Ishikawa (cell line): ENCODE results near the gene PAN3.

Experiments used
- CEBPB ChIP-seq: IDR thresholded peaks from 2 replicates; pipeline ENCODE4 v1.6.1; 2012
- CREB1 ChIP-seq: IDR thresholded peaks from 2 replicates; pipeline ENCODE4 v1.6.1; 2012; ENCODE audit warnings: low read depth
- EGR1 ChIP-seq: IDR thresholded peaks from 2 replicates; pipeline ENCODE4 v1.6.1; 2012
- EP300 ChIP-seq: IDR thresholded peaks from 2 replicates; pipeline ENCODE4 v1.6.1; 2012; ENCODE audit warnings: borderline replicate concordance
- FOXM1 ChIP-seq: IDR thresholded peaks from 2 replicates; pipeline ENCODE4 v1.6.1; 2012; ENCODE audit warnings: low read depth, borderline replicate concordance
- NFIC ChIP-seq: IDR thresholded peaks from 2 replicates; pipeline ENCODE4 v1.6.1; 2012
- RAD21 ChIP-seq: IDR thresholded peaks from 2 replicates; pipeline ENCODE4 v1.6.1; 2012; ENCODE audit warnings: low read depth
- TAF1 ChIP-seq: IDR thresholded peaks from 2 replicates; pipeline ENCODE4 v1.6.1; 2012; ENCODE audit warnings: low read depth, mild to moderate bottlenecking
- TCF12 ChIP-seq: IDR thresholded peaks from 2 replicates; pipeline ENCODE4 v1.6.1; 2012; ENCODE audit warnings: low read depth
- TEAD4 ChIP-seq: IDR thresholded peaks from 2 replicates; pipeline ENCODE4 v1.6.1; 2012
- YY1 ChIP-seq: IDR thresholded peaks from 2 replicates; pipeline ENCODE4 v1.6.1; 2012; ENCODE audit warnings: low read depth
- ZBTB7A ChIP-seq: IDR thresholded peaks from 2 replicates; pipeline ENCODE4 v1.6.1; 2012; ENCODE audit warnings: low read depth
- TF ChIP-seq, protein P1 (sequence below): IDR thresholded peaks from 2 replicates; pipeline ENCODE4 v1.6.1; 2012
- TF ChIP-seq, protein P2 (sequence below): IDR thresholded peaks from 2 replicates; pipeline ENCODE4 v1.6.1; 2012
- TF ChIP-seq, protein P3 (sequence below): IDR thresholded peaks from 2 replicates; pipeline ENCODE4 v1.6.1; 2012; ENCODE audit warnings: low read depth, mild to moderate bottlenecking

The PAN3 gene

DNA sequence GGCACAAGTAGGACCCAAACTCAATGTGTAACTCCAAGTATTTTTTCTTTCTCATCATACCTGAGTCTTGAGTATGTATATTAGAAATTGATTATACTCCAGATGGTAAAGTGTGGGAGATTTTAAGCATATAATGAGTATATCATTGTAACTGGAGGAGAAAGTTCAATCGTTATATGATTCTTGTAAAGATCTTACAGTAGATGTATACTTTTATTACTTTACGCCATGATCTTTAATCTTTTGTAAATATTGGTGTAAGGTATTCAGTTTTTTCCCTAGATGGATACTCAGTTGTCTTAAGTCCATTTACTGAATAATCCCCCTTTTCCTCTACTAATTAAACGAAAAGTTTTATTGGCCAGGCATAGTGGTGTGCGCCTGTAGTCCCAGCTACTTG, 25.2 kb downstream of the PAN3 start:
- TF ChIP-seq ZBTB7A (no peak), YY1 (no peak)
- TF ChIP-seq, protein P1, sequence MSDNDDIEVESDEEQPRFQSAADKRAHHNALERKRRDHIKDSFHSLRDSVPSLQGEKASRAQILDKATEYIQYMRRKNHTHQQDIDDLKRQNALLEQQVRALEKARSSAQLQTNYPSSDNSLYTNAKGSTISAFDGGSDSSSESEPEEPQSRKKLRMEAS, result no peak

DNA sequence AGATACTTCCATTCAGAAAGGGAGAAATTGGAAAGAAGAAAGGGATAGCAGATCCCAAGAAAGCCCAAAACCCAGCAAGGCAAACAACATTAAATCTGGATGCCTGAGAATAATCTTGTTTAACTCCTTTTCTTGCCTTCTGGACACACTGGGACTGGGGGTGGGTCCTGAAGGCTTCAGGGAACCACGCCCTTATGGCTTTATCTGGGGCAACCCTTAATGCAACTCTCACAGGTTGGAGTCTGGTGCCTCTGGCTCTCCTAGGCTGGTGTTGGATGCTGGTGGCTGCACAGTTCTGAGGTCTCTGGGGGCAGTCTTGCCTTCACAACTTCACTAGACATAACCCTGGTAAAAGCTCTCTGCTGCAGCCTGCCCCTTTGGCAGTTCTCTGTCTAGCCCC, 27.9 kb downstream of the PAN3 start:
- TF ChIP-seq YY1, result no peak
- TF ChIP-seq ZBTB7A, result no peak
- TF ChIP-seq EGR1, result no peak
- TF ChIP-seq TAF1, result no peak
- TF ChIP-seq, protein P1, result no peak
- TF ChIP-seq RAD21, result no peak
- TF ChIP-seq CREB1, result no peak
- TF ChIP-seq TCF12, result no peak
- no peak for TF ChIP-seq NFIC
- no peak for TF ChIP-seq CEBPB
- no peak for TF ChIP-seq EP300
- TF ChIP-seq, protein P2, sequence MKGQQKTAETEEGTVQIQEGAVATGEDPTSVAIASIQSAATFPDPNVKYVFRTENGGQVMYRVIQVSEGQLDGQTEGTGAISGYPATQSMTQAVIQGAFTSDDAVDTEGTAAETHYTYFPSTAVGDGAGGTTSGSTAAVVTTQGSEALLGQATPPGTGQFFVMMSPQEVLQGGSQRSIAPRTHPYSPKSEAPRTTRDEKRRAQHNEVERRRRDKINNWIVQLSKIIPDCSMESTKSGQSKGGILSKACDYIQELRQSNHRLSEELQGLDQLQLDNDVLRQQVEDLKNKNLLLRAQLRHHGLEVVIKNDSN, result no peak
- TF ChIP-seq, protein P3, sequence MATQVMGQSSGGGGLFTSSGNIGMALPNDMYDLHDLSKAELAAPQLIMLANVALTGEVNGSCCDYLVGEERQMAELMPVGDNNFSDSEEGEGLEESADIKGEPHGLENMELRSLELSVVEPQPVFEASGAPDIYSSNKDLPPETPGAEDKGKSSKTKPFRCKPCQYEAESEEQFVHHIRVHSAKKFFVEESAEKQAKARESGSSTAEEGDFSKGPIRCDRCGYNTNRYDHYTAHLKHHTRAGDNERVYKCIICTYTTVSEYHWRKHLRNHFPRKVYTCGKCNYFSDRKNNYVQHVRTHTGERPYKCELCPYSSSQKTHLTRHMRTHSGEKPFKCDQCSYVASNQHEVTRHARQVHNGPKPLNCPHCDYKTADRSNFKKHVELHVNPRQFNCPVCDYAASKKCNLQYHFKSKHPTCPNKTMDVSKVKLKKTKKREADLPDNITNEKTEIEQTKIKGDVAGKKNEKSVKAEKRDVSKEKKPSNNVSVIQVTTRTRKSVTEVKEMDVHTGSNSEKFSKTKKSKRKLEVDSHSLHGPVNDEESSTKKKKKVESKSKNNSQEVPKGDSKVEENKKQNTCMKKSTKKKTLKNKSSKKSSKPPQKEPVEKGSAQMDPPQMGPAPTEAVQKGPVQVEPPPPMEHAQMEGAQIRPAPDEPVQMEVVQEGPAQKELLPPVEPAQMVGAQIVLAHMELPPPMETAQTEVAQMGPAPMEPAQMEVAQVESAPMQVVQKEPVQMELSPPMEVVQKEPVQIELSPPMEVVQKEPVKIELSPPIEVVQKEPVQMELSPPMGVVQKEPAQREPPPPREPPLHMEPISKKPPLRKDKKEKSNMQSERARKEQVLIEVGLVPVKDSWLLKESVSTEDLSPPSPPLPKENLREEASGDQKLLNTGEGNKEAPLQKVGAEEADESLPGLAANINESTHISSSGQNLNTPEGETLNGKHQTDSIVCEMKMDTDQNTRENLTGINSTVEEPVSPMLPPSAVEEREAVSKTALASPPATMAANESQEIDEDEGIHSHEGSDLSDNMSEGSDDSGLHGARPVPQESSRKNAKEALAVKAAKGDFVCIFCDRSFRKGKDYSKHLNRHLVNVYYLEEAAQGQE, result no peak
- TF ChIP-seq FOXM1, result no peak

DNA sequence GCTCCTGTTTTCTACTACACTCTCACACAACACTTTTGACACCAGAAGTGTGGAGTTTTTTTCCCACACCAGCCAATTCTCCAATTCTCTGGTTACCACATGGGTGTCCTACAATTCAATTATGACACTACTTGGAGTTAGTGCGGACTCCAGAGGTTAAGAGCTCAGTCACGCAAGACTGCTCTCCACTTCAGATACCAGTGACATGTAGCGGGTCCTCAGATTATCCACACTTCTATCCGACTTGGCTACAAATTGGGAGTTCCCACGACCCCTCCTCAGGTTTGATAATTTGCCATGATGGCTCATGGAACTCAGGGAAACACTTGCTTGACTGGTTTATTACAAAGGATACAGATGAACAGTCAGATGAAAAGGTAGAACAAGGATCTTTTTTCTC, 32.9 kb downstream of the PAN3 start:
- TF ChIP-seq TCF12 (no peak), RAD21 (no peak), CEBPB (no peak), TEAD4 (no peak), NFIC (no peak), CREB1 (no peak), FOXM1 (no peak), YY1 (no peak), TAF1 (no peak), ZBTB7A (no peak), EGR1 (no peak)
- TF ChIP-seq, protein P1, result no peak
- TF ChIP-seq, protein P3, result no peak
- TF ChIP-seq, protein P2, result no peak

DNA sequence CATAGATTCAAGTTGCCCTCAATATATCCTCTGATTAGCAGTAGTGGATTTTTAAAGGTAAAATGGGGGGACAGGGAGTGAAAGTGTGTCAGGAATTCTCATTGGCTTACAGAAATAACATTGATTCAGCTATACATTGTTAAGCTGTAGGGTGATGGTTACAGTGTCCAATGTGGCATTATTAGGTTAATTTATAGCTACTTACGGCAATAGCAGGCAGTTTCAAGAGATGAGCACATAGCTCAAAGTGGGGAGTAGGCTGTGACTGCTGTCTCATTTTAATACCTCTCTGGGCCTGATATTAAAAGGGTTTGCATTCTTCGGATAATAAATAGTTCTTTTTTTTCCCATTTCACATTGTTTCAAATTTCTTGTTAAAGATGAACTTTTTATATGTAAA, 34.6 kb downstream of the PAN3 start:
- TF ChIP-seq CEBPB (no peak), YY1 (no peak), TEAD4 (no peak), TAF1 (no peak), CREB1 (no peak), ZBTB7A (no peak), FOXM1 (no peak)

DNA sequence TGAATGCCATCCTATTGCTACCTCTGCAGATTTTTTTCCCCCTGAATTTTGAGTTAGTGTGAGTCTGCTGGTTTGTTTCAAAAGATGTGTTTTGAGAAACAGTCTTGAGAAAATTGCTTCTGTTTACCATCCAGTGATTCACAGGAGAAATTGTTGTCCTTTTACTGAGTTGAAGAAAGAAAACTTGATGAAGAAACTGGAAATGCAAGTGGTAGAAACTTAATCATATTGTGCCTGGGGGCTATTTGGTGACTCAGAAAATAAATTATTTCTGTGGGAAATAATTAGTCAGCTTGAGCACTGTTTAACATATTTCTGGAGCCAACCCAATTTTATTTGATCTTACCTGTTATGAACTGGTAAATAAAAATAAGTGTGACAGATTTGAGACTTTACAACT, 35.4 kb downstream of the PAN3 start:
- TF ChIP-seq EP300 (no peak), RAD21 (no peak), ZBTB7A (no peak), YY1 (no peak), EGR1 (no peak), CREB1 (no peak)
- TF ChIP-seq, protein P2, result no peak
- TF ChIP-seq, protein P1, result no peak

DNA sequence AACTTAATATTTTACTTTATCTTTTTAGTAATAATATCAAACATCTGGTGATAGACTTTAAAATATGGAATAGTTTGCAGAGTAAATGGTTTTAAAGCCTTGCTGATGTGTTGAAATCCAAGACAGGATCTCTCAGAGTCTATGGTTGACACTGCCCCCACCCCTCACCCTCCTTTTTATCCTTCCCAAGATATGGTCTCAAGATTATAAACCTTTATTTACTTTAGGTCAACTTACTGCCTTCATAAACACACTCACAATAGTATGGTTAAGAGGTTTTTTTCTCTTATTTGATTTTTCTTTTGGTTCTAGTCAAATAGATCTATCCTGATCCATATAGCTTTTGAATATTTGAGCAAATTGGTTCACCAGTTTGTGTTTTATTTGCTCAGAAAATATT, 39.0 kb downstream of the PAN3 start:
- TF ChIP-seq CREB1 (no peak), RAD21 (no peak), CEBPB (no peak), TEAD4 (no peak)
- TF ChIP-seq, protein P2, result no peak
